ENCODE results near the gene TFAP2C.
A peak's percentile ranks its signal among the peaks of the same experiment; 100 is the strongest.

- peak; percentile 23; the same call in 1 of the 2 replicates for TF ChIP-seq CTCF (IDR thresholded peaks at IDR 0.05; ENCODE audit: low read length)
- no peak for TF ChIP-seq EZH2phosphoT487 (IDR thresholded peaks at IDR 0.05; ENCODE audit: low read length)
These were observed 2.6 kb upstream of the TFAP2C start for GRCh38 chr20:56626367-56627121.

Data from MM.1S (cell line).